Gastroesophageal sphincter (tissue), 4 donors: ENCODE data around the gene PI4K2B. TPM values are rescaled to one million over a fixed set of nuclear protein-coding genes. Genes with fewer than 3 reads are reported as not detected.
"Not testable (repeated sequence)": the region's sequence is repeated elsewhere in the genome, so short reads cannot be mapped to it uniquely, and the experiment has no call there.

Source experiments
- ATAC-seq: fragments of 150-250 bp; one replicate; pipeline ENCODE4 v1.9.1; 2016; ENCODE audit warnings: mild to moderate bottlenecking, moderate library complexity
- H3K27ac ChIP-seq, 4 donors: fragments of 200-600 bp; sonication (generic) in 3 of 4; 1 replicate in 3 of 4; 2 replicates in 1 of 4; pipeline ENCODE4 v1.5.1; 2016 to 2019
- H3K27me3 ChIP-seq: fragments of 200-600 bp; sonication (generic); one replicate; pipeline ENCODE4 v1.5.1; 2019
- H3K36me3 ChIP-seq, 2 donors: fragments of 200-600 bp; sonication (generic); one replicate each; pipeline ENCODE4 v1.5.1; 2019; ENCODE audit warnings: control low read depth in 1 of 2
- H3K4me1 ChIP-seq, 3 donors: fragments of 200-600 bp; sonication (generic); 1 replicate in 2 of 3; 2 replicates in 1 of 3; pipeline ENCODE4 v1.5.1; 2016 to 2019; ENCODE audit warnings: control low read depth in 2 of 3
- H3K4me3 ChIP-seq, 2 donors: fragments of 200-600 bp; sonication (generic); one replicate each; pipeline ENCODE4 v1.5.1; 2019; ENCODE audit warnings: mild to moderate bottlenecking in 1 of 2, moderate library complexity in 1 of 2
- H3K9me3 ChIP-seq, 3 donors: fragments of 200-600 bp; sonication (generic); one replicate each; pipeline ENCODE4 v1.5.1; 2017 to 2019; ENCODE audit warnings: control low read depth in 2 of 3
- CTCF ChIP-seq, 4 experiments: fragments of 200-600 bp in 2 of 4; fragments of 450-650 bp in 2 of 4; sonication (generic) in 1 of 4; IDR thresholded peaks; one replicate each; pipeline ENCODE4 v1.5.1; 2017 to 2019; ENCODE audit warnings: antibody characterized with exemption in 4 of 4, mild to moderate bottlenecking in 2 of 4, moderate library complexity in 2 of 4
- EP300 ChIP-seq: sonication (generic); formaldehyde crosslinking; IDR thresholded peaks from one replicate; pipeline ENCODE4 v1.6.1; 2017; ENCODE audit warnings: antibody characterized with exemption, mild to moderate bottlenecking
- POLR2A ChIP-seq, 2 donors: fragments of 450-650 bp; IDR thresholded peaks; one replicate each; pipeline ENCODE4 v1.6.1; 2017; ENCODE audit warnings: antibody characterized with exemption in 2 of 2, mild to moderate bottlenecking in 2 of 2, moderate library complexity in 1 of 2
- POLR2AphosphoS5 ChIP-seq: sonication (generic); formaldehyde crosslinking; IDR thresholded peaks from one replicate; pipeline ENCODE4 v1.6.1; 2017; ENCODE audit warnings: antibody characterized with exemption
- whole genome bisulfite sequencing, 2 donors: methylation state at CpG; one replicate each; pipeline ENCODE4 v1.1.5; 2018; ENCODE audit warnings: low coverage in 1 of 2; 5-methylcytosine and 5-hydroxymethylcytosine counted together
- total RNA-seq, 4 donors: library from RNA; depleted of rRNA; stranded (reverse); fragments of >200 nt; gene quantifications; one replicate each; pipeline ENCODE4 v1.1.0, GENCODE V29; 2016

Gene PI4K2B
- total RNA-seq, 4 donors from 2014 or later: 10.6 to 18.2 (median 13.1) TPM

DNA sequence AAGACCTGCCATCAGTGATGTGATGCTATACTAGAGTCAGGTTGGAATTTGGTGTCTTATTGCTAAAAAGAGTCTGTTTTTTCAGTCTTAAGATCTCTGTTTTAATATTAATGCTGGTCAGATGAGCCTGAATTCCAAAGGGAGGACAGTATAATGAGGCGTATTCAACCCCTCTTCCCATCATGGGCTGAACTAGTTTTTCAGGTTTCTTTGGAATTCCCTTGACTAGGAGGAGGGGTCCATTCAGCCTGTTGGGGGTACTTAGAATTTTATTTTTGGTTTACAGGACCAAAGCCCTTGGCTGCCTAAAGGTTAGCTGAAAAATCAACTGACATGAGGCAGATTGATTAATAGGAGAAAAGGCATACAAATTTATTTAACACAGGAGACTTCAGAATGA lies 24.1 kb upstream of the PI4K2B start:
- H3K36me3 ChIP-seq: no peaks in the 10 kb centered on the region
- TF ChIP-seq POLR2A (IDR thresholded peaks at IDR 0.05): no peak
- TF ChIP-seq EP300: no peak
- TF ChIP-seq CTCF (IDR thresholded peaks at IDR 0.05): no peak
- no peak for TF ChIP-seq POLR2AphosphoS5
- no peak for ATAC-seq

GRCh38 chr4:25211721-25212120 lies 22.1 kb upstream of the PI4K2B start:
- ATAC-seq: no peak
- H3K27ac ChIP-seq: no peak overlapping the region
- no peak overlapping the region for H3K4me3 ChIP-seq
- 93 to 100% methylated on average over 3 of the region's 3 CpGs for WGBS, 2 donors
- H3K36me3 ChIP-seq: no peaks in the 10 kb centered on the region
- H3K27me3 ChIP-seq: no peaks in the 10 kb centered on the region
- TF ChIP-seq CTCF (IDR thresholded peaks at IDR 0.05) (no peak), POLR2AphosphoS5 (no peak)
- H3K4me1 ChIP-seq: no peaks in the 10 kb centered on the region
- peaks cover 0 to 22% (median 0%) of the 10 kb centered on the region in 3 donors for H3K9me3 ChIP-seq

More for the DNA sequence above, 24.1 kb upstream of the PI4K2B start:
- H3K27me3 ChIP-seq: no peaks in the 10 kb centered on the region
- no peak overlapping the region for H3K27ac ChIP-seq
- 90% methylated on average over 1 of the region's 1 CpG; no CpG with 5 or more reads in 1 of the 2 donors for WGBS, 2 donors
- H3K9me3 ChIP-seq: peaks cover 0 to 22% (median 0%) of the 10 kb centered on the region in 3 donors
- H3K4me3 ChIP-seq: no peak overlapping the region
- no peaks in the 10 kb centered on the region for H3K4me1 ChIP-seq

DNA sequence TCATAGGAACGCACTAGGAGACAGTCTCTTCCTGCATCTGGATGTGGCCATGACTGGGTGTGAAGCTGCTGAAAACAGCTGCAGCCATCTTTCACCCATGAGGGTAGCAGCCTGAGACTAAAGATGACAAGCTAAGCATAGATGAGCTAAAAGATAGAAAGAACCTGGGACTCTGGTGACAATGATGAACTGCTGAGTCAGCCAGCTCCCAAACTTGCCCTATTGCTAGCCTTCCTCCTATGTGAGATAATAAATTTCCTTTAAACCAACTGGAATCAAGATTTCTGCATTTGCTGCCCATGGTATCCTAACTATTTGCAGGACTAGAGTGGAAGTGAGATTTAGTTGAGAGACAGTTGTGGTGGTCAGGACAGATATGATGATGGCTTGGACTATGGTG lies 21.0 kb upstream of the PI4K2B start:
- no peak overlapping the region for H3K4me3 ChIP-seq
- no peaks in the 10 kb centered on the region for H3K4me1 ChIP-seq
- H3K9me3 ChIP-seq: peaks cover 0 to 22% (median 0%) of the 10 kb centered on the region in 3 donors
- no peak overlapping the region for H3K27ac ChIP-seq
- TF ChIP-seq POLR2A (IDR thresholded peaks at IDR 0.05) (no peak), CTCF (IDR thresholded peaks at IDR 0.05) (no peak), EP300 (no peak), POLR2AphosphoS5 (no peak)
- 100% methylated on average over 1 of the region's 1 CpG for WGBS, 2 donors
- no peaks in the 10 kb centered on the region for H3K36me3 ChIP-seq
- no peak for ATAC-seq
- no peaks in the 10 kb centered on the region for H3K27me3 ChIP-seq

DNA sequence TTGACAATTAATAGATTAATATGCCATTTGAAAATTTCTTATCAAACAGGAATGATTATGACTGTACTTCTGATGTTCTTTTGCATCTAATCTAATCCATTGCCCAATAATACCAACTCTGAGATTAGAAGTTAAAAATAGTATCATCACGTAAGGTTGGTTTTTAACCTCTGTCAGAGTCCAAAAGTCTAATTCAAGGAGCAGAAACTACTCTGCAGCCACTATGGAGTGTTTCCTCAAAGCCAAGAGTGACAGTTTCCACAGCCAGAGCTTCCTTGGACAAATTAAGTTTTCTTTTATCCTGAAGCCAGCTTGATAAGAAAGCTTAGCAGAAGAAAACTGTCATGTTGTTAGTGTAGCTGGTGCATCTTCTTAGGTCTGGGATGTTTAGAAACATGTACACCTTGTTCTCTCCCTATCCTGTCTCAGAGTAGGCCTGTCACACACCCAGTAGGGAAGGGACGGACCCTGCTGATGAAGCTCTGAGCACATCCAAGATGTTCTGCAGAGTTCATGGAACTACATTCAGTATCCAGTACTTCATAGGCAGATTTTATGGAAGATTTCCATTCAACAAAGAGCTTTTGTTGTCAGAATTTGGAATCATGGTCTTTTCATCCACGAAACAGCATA lies 20.4 kb upstream of the PI4K2B start:
- Histone ChIP-seq H3K27me3 (no peaks in the 10 kb centered on the region), H3K9me3 (peaks cover 0 to 22% (median 0%) of the 10 kb centered on the region in 3 donors), H3K4me1 (no peaks in the 10 kb centered on the region), H3K4me3 (no peak overlapping the region), H3K36me3 (no peaks in the 10 kb centered on the region), H3K27ac (no peak overlapping the region)
- no peak for TF ChIP-seq CTCF (IDR thresholded peaks at IDR 0.05)
- no peak for TF ChIP-seq POLR2AphosphoS5
- no peak for TF ChIP-seq EP300
- TF ChIP-seq POLR2A (IDR thresholded peaks at IDR 0.05): no peak
- 78 to 86% methylated on average over 2 to 3 of the region's 3 CpGs for WGBS, 2 donors
- ATAC-seq: no peak

GRCh38 chr4:25214750-25215149 lies 19.1 kb upstream of the PI4K2B start:
- not testable (repeated sequence) for H3K27me3 ChIP-seq, H3K36me3 ChIP-seq, H3K4me3 ChIP-seq, H3K27ac ChIP-seq, ATAC-seq, H3K4me1 ChIP-seq
- H3K9me3 ChIP-seq: peaks cover 0 to 22% (median 0%) of the 10 kb centered on the region in 3 donors
- 80 to 100% methylated on average over 1 of the region's 1 CpG for WGBS, 2 donors
